GM12891 (cell line): ENCODE data around the gene KLK8.

ENCODE experiments used
- POLR2A ChIP-seq: IDR thresholded peaks from 2 replicates; pipeline ENCODE4 v1.6.1; 2011; ENCODE audit warnings: low read depth, low read length, control low read depth
- POLR2AphosphoS5 ChIP-seq: IDR thresholded peaks from 2 replicates; pipeline ENCODE4 v1.6.1; 2011; ENCODE audit warnings: low read depth, low read length, control low read depth

- TF ChIP-seq POLR2A = no peak
- TF ChIP-seq POLR2AphosphoS5 = no peak
These were observed 978 bp downstream of the KLK8 start for GRCh38 chr19:51000426-51000825.
